SK-N-SH (cell line): ENCODE results near the gene M6PR.

ENCODE experiments used
- CTCF ChIP-seq: fragments of 200-600 bp; sonication (generic); IDR thresholded peaks from 2 replicates; pipeline ENCODE4 v1.6.1; 2017; ENCODE audit warnings: antibody characterized with exemption, mild to moderate bottlenecking, moderate library complexity
- EP300 ChIP-seq, 2 experiments: IDR thresholded peaks; 2 replicates each; pipeline versions ENCODE4 v1.4.0 to v1.6.1; 2012; ENCODE audit warnings: borderline replicate concordance in 1 of 2, low read depth in 1 of 2, low read length in 1 of 2
- FOXJ3 ChIP-seq: sonication (generic); formaldehyde crosslinking; IDR thresholded peaks from 2 replicates; pipeline ENCODE4 v1.5.1; 2020; ENCODE audit warnings: mild to moderate bottlenecking, missing genetic modification reagents
- POLR2AphosphoS5 ChIP-seq: IDR thresholded peaks from 2 replicates; pipeline ENCODE4 v1.6.1; 2012; ENCODE audit warnings: low read depth, low read length
- REST ChIP-seq: IDR thresholded peaks from 2 replicates; pipeline ENCODE4 v1.6.1; 2012; ENCODE audit warnings: mild to moderate bottlenecking, low read depth, low read length, moderate library complexity
- SIN3A ChIP-seq: IDR thresholded peaks from 2 replicates; pipeline ENCODE4 v1.6.1; 2012; ENCODE audit warnings: low read depth, mild to moderate bottlenecking, low read length, moderate library complexity, borderline replicate concordance
- TCF12 ChIP-seq: IDR thresholded peaks from 2 replicates; pipeline ENCODE4 v1.4.0; 2012
- YY1 ChIP-seq: IDR thresholded peaks from 2 replicates; pipeline ENCODE4 v1.4.0; 2012; ENCODE audit warnings: low read depth, mild to moderate bottlenecking

GRCh38 chr12:8917751-8918150 lies 31.7 kb downstream of the M6PR start:
- TF ChIP-seq EP300 (IDR thresholded peaks at IDR 0.05; ENCODE audit: borderline replicate concordance in 1 of 2, low read depth in 1 of 2, low read length in 1 of 2) (no peak), SIN3A (no peak), REST (no peak), CTCF (no peak), POLR2AphosphoS5 (no peak), TCF12 (no peak), FOXJ3 (CRISPR knock-in tag) (no peak), YY1 (no peak)
